B cell (primary cell): Measurements from ENCODE around the gene ALG2. TPM values are rescaled to one million over a fixed set of nuclear protein-coding genes. Genes with fewer than 3 reads are reported as not detected.

Source experiments
- ATAC-seq: fragments of 200-7000 bp; cut with Tn5 transposase; one replicate; pipeline ENCODE4 v1.10.0; 2021; ENCODE audit warnings: low read depth, mild to moderate bottlenecking, moderate number of reproducible peaks, moderate library complexity
- CTCF ChIA-PET: fragments of 350-600 bp; sonication (Branson Sonifier 250); formaldehyde crosslinking; loops from one replicate; lab custom pipeline; 2021; ENCODE audit warnings: antibody characterized with exemption, inconsistent platforms; lab: Charles Lee
- POLR2A ChIA-PET: fragments of 350-600 bp; sonication (Branson Sonifier 250); formaldehyde crosslinking; loops from one replicate; lab custom pipeline; 2021; ENCODE audit warnings: antibody characterized with exemption; lab: Charles Lee
- DNase-seq: peaks from one replicate; pipeline ENCODE4 v3.0.0; 2013
- H2AFZ ChIP-seq: 2 replicates; pipeline ENCODE4 v1.6.1; 2012; ENCODE audit warnings: mild to moderate bottlenecking, low read depth, low read length; ENCODE audit not compliant: insufficient read depth, poor library complexity, severe bottlenecking
- H3K27ac ChIP-seq, 2 donors: 1 replicate in 1 of 2; 2 replicates in 1 of 2; pipeline ENCODE4 v1.5.1; 2012 to 2013; ENCODE audit warnings: low read length in 2 of 2, mild to moderate bottlenecking in 2 of 2, moderate library complexity in 1 of 2
- H3K27me3 ChIP-seq, 4 experiments: fragments of 200-600 bp in 1 of 4; sonication (generic) in 1 of 4; replicated peaks in 1 of 4; 1 replicate in 2 of 4; 2 replicates in 2 of 4; pipeline versions ENCODE4 v1.6.1 to v1.7.0; 2013 to 2016; ENCODE audit warnings: low read length in 3 of 4, mild to moderate bottlenecking in 2 of 4, mixed read lengths in 1 of 4, moderate library complexity in 1 of 4; ENCODE audit not compliant: insufficient read depth in 4 of 4, control insufficient read depth in 3 of 4; ENCODE audit errors: control extremely low read depth in 1 of 4
- H3K36me3 ChIP-seq, 2 experiments: replicated peaks in 1 of 2; 1 replicate in 1 of 2; 2 replicates in 1 of 2; pipeline versions ENCODE4 v1.6.1 to v1.7.1; 2013; ENCODE audit warnings: low read length in 1 of 2; ENCODE audit not compliant: insufficient read depth in 2 of 2, control insufficient read depth in 1 of 2; ENCODE audit errors: control extremely low read depth in 1 of 2, extremely low read depth in 1 of 2
- H3K4me1 ChIP-seq, 2 donors: fragments of 200-600 bp in 1 of 2; sonication (generic) in 1 of 2; 1 replicate in 1 of 2; 2 replicates in 1 of 2; pipeline versions ENCODE4 v1.5.1 to v1.6.1; 2013 to 2017; ENCODE audit warnings: low read length in 2 of 2; ENCODE audit not compliant: control insufficient read depth in 2 of 2, insufficient read depth in 2 of 2
- H3K4me2 ChIP-seq: replicated peaks from 2 replicates; pipeline ENCODE3; 2012; ENCODE audit warnings: mild to moderate bottlenecking, low read depth, low read length; ENCODE audit not compliant: poor library complexity, severe bottlenecking
- H3K4me3 ChIP-seq, 5 experiments: fragments of 200-600 bp in 1 of 5; sonication (generic) in 1 of 5; 1 replicate in 3 of 5; 2 replicates in 2 of 5; pipeline versions ENCODE4 v1.5.1 to v1.7.0; 2011 to 2016; ENCODE audit warnings: low read length in 4 of 5, mild to moderate bottlenecking in 4 of 5, low read depth in 2 of 5, control low read depth in 1 of 5, moderate library complexity in 1 of 5; ENCODE audit not compliant: insufficient read depth in 1 of 5; ENCODE audit errors: control extremely low read depth in 1 of 5, extremely low read depth in 1 of 5
- H3K79me2 ChIP-seq: fragments of 200-600 bp; sonication (generic); one replicate; pipeline ENCODE4 v1.6.0; 2016; ENCODE audit warnings: low read length; ENCODE audit not compliant: control insufficient read depth, insufficient read depth
- H3K9ac ChIP-seq: fragments of 200-600 bp; sonication (generic); 2 replicates; pipeline ENCODE4 v1.6.1; 2017; ENCODE audit warnings: mild to moderate bottlenecking, low read length, moderate library complexity
- H3K9me3 ChIP-seq, 3 donors: one replicate each; pipeline versions ENCODE4 v1.6.1 to v1.7.1; 2013; ENCODE audit warnings: low read length in 2 of 3; ENCODE audit not compliant: control insufficient read depth in 2 of 3, insufficient read depth in 1 of 3; ENCODE audit errors: control extremely low read depth in 1 of 3
- H4K20me1 ChIP-seq: 2 replicates; pipeline ENCODE4 v1.6.0; 2012; ENCODE audit warnings: mild to moderate bottlenecking, low read length; ENCODE audit not compliant: insufficient read depth, control insufficient read depth, poor library complexity, severe bottlenecking
- H3K27ac Mint-ChIP-seq: one replicate; pipeline ENCODE4 v1.8.0; 2021; ENCODE audit warnings: mixed read lengths
- H3K27me3 Mint-ChIP-seq: one replicate; pipeline ENCODE4 v1.8.0; 2021; ENCODE audit warnings: mixed read lengths
- H3K4me1 Mint-ChIP-seq: one replicate; pipeline ENCODE4 v1.8.0; 2021; ENCODE audit warnings: mixed read lengths
- H3K4me3 Mint-ChIP-seq: one replicate; pipeline ENCODE4 v1.8.0; 2021; ENCODE audit warnings: mixed read lengths
- H3K9me3 Mint-ChIP-seq: one replicate; pipeline ENCODE4 v1.8.0; 2022; ENCODE audit warnings: mixed read lengths; ENCODE audit not compliant: insufficient read depth
- CTCF ChIP-seq: fragments of 200-600 bp; IDR thresholded peaks from one replicate; pipeline ENCODE4 v1.8.0; 2022; ENCODE audit warnings: antibody characterized with exemption, mild to moderate bottlenecking
- EZH2 ChIP-seq: IDR thresholded peaks from 2 replicates; pipeline ENCODE4 v1.6.1; 2012; ENCODE audit warnings: borderline replicate concordance, low read depth, mild to moderate bottlenecking, moderate library complexity, low read length; ENCODE audit not compliant: insufficient read depth, poor library complexity, severe bottlenecking
- WGBS: methylation state at CpG from one replicate; pipeline ENCODE4 v1.1.5; 2013; ENCODE audit warnings: missing lambda C conversion rate; ENCODE audit not compliant: insufficient coverage; 5-methylcytosine and 5-hydroxymethylcytosine counted together
- intact Hi-C: fragments of 100-400 bp; cut with micrococcal nuclease; formaldehyde crosslinking; loops from one replicate; pipeline ENCODE4 v1.10.0; 2022
- polyA plus RNA-seq: library from polyadenylated mRNA; depleted of rRNA; stranded (reverse); fragments of >200 nt; gene quantifications from 2 replicates; pipeline ENCODE4 v1.2.3, GENCODE V29; 2012
- total RNA-seq, 2 donors: library from RNA; stranded (reverse); fragments of 120-200 nt in 1 of 2; gene quantifications; 1 replicate in 1 of 2; 2 replicates in 1 of 2; pipeline versions ENCODE4 v1.2.3 to v1.2.4, GENCODE V29; 2013 to 2022

The ALG2 gene
- total and polyA plus RNA-seq, 2 donors (not counting 1 experiment from before 2014, with no cell fraction given) = 14.3 to 46.3 TPM

DNA sequence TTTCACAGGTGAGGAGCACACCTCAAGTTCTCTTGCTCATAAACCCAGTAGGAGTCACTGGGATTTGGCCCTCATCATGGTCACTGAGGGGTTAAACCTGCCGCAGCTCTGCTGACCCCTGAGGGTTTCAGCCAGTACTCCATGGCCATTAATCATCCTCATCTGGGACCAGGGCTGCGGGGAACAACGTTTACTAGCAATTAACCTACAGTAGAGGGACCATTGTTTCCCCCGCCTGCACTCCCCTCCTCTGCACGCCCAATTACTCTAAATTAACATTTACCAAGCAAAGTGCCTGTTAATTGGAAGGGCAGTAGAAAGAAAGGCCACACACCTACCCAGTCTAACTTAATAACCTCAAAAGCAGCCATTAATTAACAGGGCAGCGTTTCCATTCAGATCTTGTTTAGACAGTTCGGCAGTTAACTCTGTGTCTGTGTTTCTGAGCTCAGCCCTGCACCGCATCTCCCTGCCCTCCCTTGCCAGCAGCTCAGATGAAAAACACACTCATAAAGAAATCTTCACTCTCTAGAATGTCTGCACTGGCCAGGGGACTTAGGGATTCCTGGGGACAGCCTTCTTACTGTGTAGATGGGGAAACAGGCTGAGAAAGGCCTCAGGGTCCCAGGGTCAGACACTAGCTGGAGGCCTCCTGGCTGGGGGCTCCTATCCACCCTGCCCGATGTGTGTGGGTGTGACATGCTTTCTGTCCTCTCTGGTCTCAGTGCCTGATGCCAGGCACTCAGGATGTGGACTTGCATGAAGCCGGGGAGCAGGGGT lies 51.6 kb downstream of the ALG2 start:
- Mint-ChIP-seq H3K9me3 (no peaks in the 10 kb centered on the region), H3K27me3 (no peaks in the 10 kb centered on the region), H3K4me1 (peaks cover 35% of the 10 kb centered on the region), H3K27ac (no peak overlapping the region), H3K4me3 (no peak overlapping the region)
- H3K27ac ChIP-seq = no peak overlapping the region
- 82% methylated on average over 6 of the region's 10 CpGs for WGBS
- H3K36me3 ChIP-seq = no peaks in the 10 kb centered on the region
- H3K9ac ChIP-seq = no peak overlapping the region
- ChIA-PET POLR2A (no interaction called here), CTCF (interaction anchor here (1.2 kb wide), 1 partner anchor 15 kb away, joined by 4 read pairs; no protein-coding TSS in a partner anchor)
- TF ChIP-seq CTCF (no peak), EZH2 (no peak)
- H3K4me1 ChIP-seq = peaks cover 14 to 16% of the 10 kb centered on the region in 2 donors
- H4K20me1 ChIP-seq = no peaks in the 10 kb centered on the region
- no peaks in the 10 kb centered on the region for H3K27me3 ChIP-seq
- no peak overlapping the region for H2AFZ ChIP-seq
- no peak for DNase-seq
- intact Hi-C loops = loop anchor here (10.0 kb wide), 2 partner anchors 55 to 1265 kb away; partner anchors contain the start of genes ALG2 and SEC61B
- H3K79me2 ChIP-seq = no peaks in the 10 kb centered on the region
- no peak for ATAC-seq
- no peaks in the 10 kb centered on the region for H3K9me3 ChIP-seq
- H3K4me2 ChIP-seq = no peak overlapping the region
- no peak overlapping the region for H3K4me3 ChIP-seq

GRCh38 chr9:99169086-99169485 lies 52.7 kb downstream of the ALG2 start:
- 87% methylated on average over 2 of the region's 2 CpGs for WGBS
- Histone ChIP-seq H3K36me3 (no peaks in the 10 kb centered on the region), H3K9me3 (no peaks in the 10 kb centered on the region), H3K4me3 (no peak overlapping the region), H2AFZ (no peak overlapping the region), H3K27ac (no peak overlapping the region), H3K9ac (no peak overlapping the region), H3K79me2 (no peaks in the 10 kb centered on the region), H4K20me1 (no peaks in the 10 kb centered on the region), H3K4me1 (peaks cover 14 to 16% of the 10 kb centered on the region in 2 donors), H3K27me3 (no peaks in the 10 kb centered on the region), H3K4me2 (no peak overlapping the region)
- Mint-ChIP-seq H3K4me1 (peaks cover 40% of the 10 kb centered on the region), H3K4me3 (no peak overlapping the region), H3K9me3 (no peaks in the 10 kb centered on the region), H3K27me3 (no peaks in the 10 kb centered on the region), H3K27ac (no peak overlapping the region)
- no peak for ATAC-seq
- ChIA-PET CTCF (interaction anchor here (10.1 kb wide), 1 partner anchor 17 kb away, joined by 185 read pairs; no protein-coding TSS in a partner anchor), POLR2A (no interaction called here)
- intact Hi-C loops = loop anchor here (10.0 kb wide), 2 partner anchors 56 to 1266 kb away; partner anchors contain the start of genes ALG2 and SEC61B
- TF ChIP-seq EZH2 (no peak), CTCF (no peak)
- DNase-seq = no peak
